HG03460 (cell line): Measurements from ENCODE around the gene INPP4B.

Source experiments
- ATAC-seq: cut with Tn5 transposase; IDR thresholded peaks from one replicate; pipeline ENCODE4 v1.9.1; 2021; ENCODE audit not compliant: unreplicated experiment

Gene INPP4B

GRCh38 chr4:142583708-142584107, 262.4 kb downstream of the INPP4B start:
- no peak for ATAC-seq

- no peak for ATAC-seq
Observed at GRCh38 chr4:142582340-142582739, 263.8 kb downstream of the INPP4B start.

- ATAC-seq, result no peak
Observed at GRCh38 chr4:142581881-142582280, 264.2 kb downstream of the INPP4B start.

GRCh38 chr4:142579443-142579842, 266.7 kb downstream of the INPP4B start:
- no peak for ATAC-seq

GRCh38 chr4:142574306-142574705, 271.8 kb downstream of the INPP4B start:
- no peak for ATAC-seq

- no peak for ATAC-seq
Observed at GRCh38 chr4:142572071-142572470, 274.0 kb downstream of the INPP4B start.

GRCh38 chr4:142567620-142568451, 278.3 kb downstream of the INPP4B start:
- no peak for ATAC-seq

- no peak for ATAC-seq
Observed at GRCh38 chr4:142567199-142567598, 278.9 kb downstream of the INPP4B start.

- ATAC-seq, result no peak
Observed at GRCh38 chr4:142566777-142567176, 279.3 kb downstream of the INPP4B start.

GRCh38 chr4:142566243-142566642, 279.9 kb downstream of the INPP4B start:
- no peak for ATAC-seq

- no peak for ATAC-seq
Observed at GRCh38 chr4:142565771-142566170, 280.3 kb downstream of the INPP4B start.

GRCh38 chr4:142563682-142564291, 282.3 kb downstream of the INPP4B start:
- ATAC-seq, result no peak

- no peak for ATAC-seq
Observed at GRCh38 chr4:142559986-142560385, 286.1 kb downstream of the INPP4B start.

- no peak for ATAC-seq
Observed at GRCh38 chr4:142558851-142559250, 287.2 kb downstream of the INPP4B start.

GRCh38 chr4:142557239-142557801, 288.8 kb downstream of the INPP4B start:
- ATAC-seq, result no peak

- ATAC-seq, result no peak
Observed at GRCh38 chr4:142556570-142557238, 289.4 kb downstream of the INPP4B start.

GRCh38 chr4:142556048-142556447, 290.1 kb downstream of the INPP4B start:
- ATAC-seq, result no peak

GRCh38 chr4:142554412-142554811, 291.7 kb downstream of the INPP4B start:
- no peak for ATAC-seq

- no peak for ATAC-seq
Observed at GRCh38 chr4:142551517-142552305, 294.4 kb downstream of the INPP4B start.

- ATAC-seq, result no peak
Observed at GRCh38 chr4:142550965-142551364, 295.1 kb downstream of the INPP4B start.
